GM12878 (cell line): ENCODE data around the gene ZG16B. TPM values are rescaled to one million over a fixed set of nuclear protein-coding genes. Genes with fewer than 3 reads are reported as not detected.
A peak's percentile ranks its signal among the peaks of the same experiment; 100 is the strongest.

Experiments
- ATAC-seq: fragments of 200-7000 bp; cut with Tn5 transposase; 3 replicates; pipeline ENCODE4 v1.9.1; 2020; ENCODE audit warnings: mild to moderate bottlenecking, moderate library complexity
- BruUV-seq: library from RNA; stranded (reverse); fragments of 400-500 nt; replicated peaks from 2 replicates; lab custom pipeline; 2021; lab: Mats Ljungman, UMichigan
- CTCF ChIA-PET: fragments of 300-600 bp; sonication (Branson Sonifier 250); formaldehyde crosslinking; extraction: SDS; loops from one replicate; lab custom pipeline; 2021; ENCODE audit warnings: inconsistent platforms; lab: Yijun Ruan, JAX
- POLR2A ChIA-PET: fragments of 350-600 bp; formaldehyde crosslinking; extraction: SDS; loops from one replicate; lab custom pipeline; 2021; ENCODE audit warnings: inconsistent platforms; lab: Charles Lee
- RAD21 ChIA-PET: fragments of 300-600 bp; sonication (Branson Sonifier 250); formaldehyde crosslinking; loops from one replicate; lab custom pipeline; 2023; ENCODE audit warnings: antibody characterized with exemption; ENCODE audit not compliant: unreplicated experiment; lab: Charles Lee
- SMC1A ChIA-PET: fragments of 300-600 bp; sonication (Branson Sonifier 250); formaldehyde crosslinking; loops from one replicate; lab custom pipeline; 2023; ENCODE audit not compliant: unreplicated experiment, uncharacterized antibody; lab: Charles Lee
- DNase-seq: peaks from one replicate; pipeline ENCODE4 v3.0.0-alpha.2; 2011; ENCODE audit warnings: low read depth, low spot score
- FAIRE-seq: peaks from 3 replicates; lab custom pipeline; 2011; peaks lifted over from hg19 to GRCh38; lab: Jason Lieb, UNC
- H2AFZ ChIP-seq: 2 replicates; pipeline ENCODE4 v1.6.0; 2011; ENCODE audit warnings: low read depth, low read length, control low read depth; ENCODE audit not compliant: control insufficient read depth
- H3K27ac ChIP-seq: 2 replicates; pipeline ENCODE4 v1.5.1; 2011; ENCODE audit warnings: control low read depth; ENCODE audit not compliant: control insufficient read depth, insufficient read depth
- H3K27me3 ChIP-seq, 2 experiments: replicated peaks in 1 of 2; 2 replicates each; pipeline versions ENCODE4 v1.6.0 to v1.6.1; 2011; ENCODE audit warnings: low read length in 1 of 2; ENCODE audit not compliant: control insufficient read depth in 2 of 2, insufficient read depth in 2 of 2
- H3K36me3 ChIP-seq, 2 experiments: 2 replicates each; pipeline ENCODE4 v1.5.1; 2011; ENCODE audit warnings: low read length in 1 of 2; ENCODE audit not compliant: control insufficient read depth in 2 of 2, insufficient read depth in 2 of 2
- H3K4me1 ChIP-seq: 2 replicates; pipeline ENCODE4 v1.6.1; 2011; ENCODE audit warnings: mild to moderate bottlenecking, low read length, moderate library complexity, mixed read lengths; ENCODE audit not compliant: control insufficient read depth, insufficient read depth
- H3K4me2 ChIP-seq: 2 replicates; pipeline ENCODE4 v1.6.0; 2011; ENCODE audit warnings: control low read depth; ENCODE audit not compliant: control insufficient read depth, insufficient read depth
- H3K4me3 ChIP-seq: fragments of 200-600 bp; sonication (generic); 2 replicates; pipeline ENCODE4 v1.5.1; 2016
- H3K79me2 ChIP-seq: 2 replicates; pipeline ENCODE4 v1.6.0; 2011; ENCODE audit warnings: low read length; ENCODE audit not compliant: control insufficient read depth, insufficient read depth
- H3K9ac ChIP-seq: 2 replicates; pipeline ENCODE4 v1.8.0; 2011; ENCODE audit warnings: low read length, control low read depth, mixed read lengths; ENCODE audit not compliant: control insufficient read depth, insufficient read depth
- H3K9me3 ChIP-seq: replicated peaks from 3 replicates; pipeline ENCODE4 v1.5.1; 2011; ENCODE audit warnings: mild to moderate bottlenecking, low read length; ENCODE audit not compliant: control insufficient read depth, insufficient read depth
- H4K20me1 ChIP-seq: 2 replicates; pipeline ENCODE4 v1.6.0; 2011; ENCODE audit not compliant: control insufficient read depth, insufficient read depth
- BHLHE40 ChIP-seq, 2 experiments: fragments of 450-650 bp in 1 of 2; IDR thresholded peaks; 2 replicates each; pipeline ENCODE4 v1.6.1; 2011 to 2017; ENCODE audit warnings: low read depth in 2 of 2, borderline replicate concordance in 1 of 2, improper control_type of control experiment in 1 of 2, low read length in 1 of 2, mild to moderate bottlenecking in 1 of 2
- CHD1 ChIP-seq: IDR thresholded peaks from 2 replicates; pipeline ENCODE4 v1.6.1; 2012; ENCODE audit warnings: low read depth, low read length, improper control_type of control experiment
- CHD4 ChIP-seq: fragments of 200-600 bp; sonication (generic); IDR thresholded peaks from 2 replicates; pipeline ENCODE4 v1.6.1; 2016; ENCODE audit warnings: mild to moderate bottlenecking
- EGR1 ChIP-seq, 2 experiments: IDR thresholded peaks; 1 replicate in 1 of 2; 2 replicates in 1 of 2; pipeline ENCODE4 v1.6.1; 2011 to 2012; ENCODE audit warnings: low read depth in 2 of 2, low read length in 2 of 2, borderline replicate concordance in 1 of 2, mild to moderate bottlenecking in 1 of 2, moderate library complexity in 1 of 2
- FOS ChIP-seq: IDR thresholded peaks from 3 replicates; pipeline ENCODE4 v1.6.1; 2011; ENCODE audit warnings: borderline replicate concordance; ENCODE audit not compliant: insufficient read length; ENCODE audit errors: extremely low read depth
- FOXK2 ChIP-seq: fragments of 450-650 bp; IDR thresholded peaks from 2 replicates; pipeline ENCODE4 v1.6.1; 2017; ENCODE audit warnings: mild to moderate bottlenecking, moderate library complexity
- GABPA ChIP-seq: IDR thresholded peaks from 2 replicates; pipeline ENCODE4 v1.6.1; 2014; ENCODE audit warnings: antibody characterized with exemption, low read depth, mild to moderate bottlenecking, inconsistent platforms
- HDAC2 ChIP-seq: fragments of 200-600 bp; sonication (generic); IDR thresholded peaks from 2 replicates; pipeline ENCODE4 v1.6.1; 2017
- PAX5 ChIP-seq: IDR thresholded peaks from 2 replicates; pipeline ENCODE4 v1.6.1; 2011; ENCODE audit warnings: low read depth, low read length, borderline replicate concordance
- STAT1 ChIP-seq: fragments of 450-650 bp; conservative IDR thresholded peaks from 2 replicates; pipeline ENCODE4 v1.6.1; 2014; ENCODE audit warnings: antibody characterized with exemption, mild to moderate bottlenecking
- TBL1XR1 ChIP-seq: IDR thresholded peaks from 2 replicates; pipeline ENCODE4 v1.6.1; 2012; ENCODE audit warnings: low read depth, low read length, improper control_type of control experiment
- TCF12 ChIP-seq: IDR thresholded peaks from 2 replicates; pipeline ENCODE4 v1.6.1; 2011; ENCODE audit warnings: low read depth, mild to moderate bottlenecking, low read length
- ZZZ3 ChIP-seq: IDR thresholded peaks from 2 replicates; pipeline ENCODE4 v1.6.1; 2011; ENCODE audit warnings: low read depth; ENCODE audit not compliant: control insufficient read depth, insufficient read length
- WGBS: methylation state at CpG from one replicate; pipeline ENCODE4 v1.1.6; 2016; ENCODE audit warnings: low lambda C conversion rate; ENCODE audit not compliant: insufficient replicate concordance, insufficient coverage; ENCODE audit errors: missing lambda C conversion rate; 5-methylcytosine and 5-hydroxymethylcytosine counted together
- in situ Hi-C: fragments of 300-500 bp; cut with MboI; formaldehyde crosslinking; loops from 9 replicates; pipeline ENCODE4 v1.14.3; 2018; ENCODE audit warnings: mixed read lengths
- intact Hi-C: fragments of 100-400 bp; cut with micrococcal nuclease; formaldehyde crosslinking; loops from one replicate; pipeline ENCODE4 v1.14.2; 2022; ENCODE audit not compliant: unreplicated experiment
- polyA plus RNA-seq, 11 experiments: library from polyadenylated mRNA; depleted of rRNA in 4 of 11; unstranded in 6 of 11; stranded (reverse) in 5 of 11; fragments of >200 nt; fragmentation: Nextera tagmentation in 4 of 11; fragmentation: Illumina TruSeq in 1 of 11; extraction: Ambion mirVana in 4 of 11; extraction: Trizol in 1 of 11; gene quantifications; 1 replicate in 1 of 11; 2 replicates in 10 of 11; pipeline versions ENCODE4 v1.2.1 to v1.2.3, GENCODE V29; 2011 to 2016; ENCODE audit warnings: inconsistent platforms in 2 of 11, missing spikeins in 2 of 11, low read depth in 1 of 11
- total RNA-seq, 4 experiments: library from RNA; depleted of rRNA in 3 of 4; stranded (reverse); fragments of >200 nt in 3 of 4; fragmentation: Illumina TruSeq in 1 of 4; extraction: Trizol in 1 of 4; gene quantifications; 2 replicates each; pipeline versions ENCODE4 v1.2.1 to v1.2.3, GENCODE V29; 2013 to 2021
- TF ChIP-seq, protein P1 (sequence below): fragments of 450-650 bp; IDR thresholded peaks from 2 replicates; pipeline ENCODE4 v1.6.1; 2018; ENCODE audit warnings: borderline replicate concordance, mild to moderate bottlenecking; ENCODE audit not compliant: partially characterized antibody

ZG16B gene
- total and polyA plus RNA-seq, 10 of the 15 experiments (the other 5 are each of a cell fraction or from before 2014, with no cell fraction given): 1.00 to 11.6 (median 5.8) TPM

DNA sequence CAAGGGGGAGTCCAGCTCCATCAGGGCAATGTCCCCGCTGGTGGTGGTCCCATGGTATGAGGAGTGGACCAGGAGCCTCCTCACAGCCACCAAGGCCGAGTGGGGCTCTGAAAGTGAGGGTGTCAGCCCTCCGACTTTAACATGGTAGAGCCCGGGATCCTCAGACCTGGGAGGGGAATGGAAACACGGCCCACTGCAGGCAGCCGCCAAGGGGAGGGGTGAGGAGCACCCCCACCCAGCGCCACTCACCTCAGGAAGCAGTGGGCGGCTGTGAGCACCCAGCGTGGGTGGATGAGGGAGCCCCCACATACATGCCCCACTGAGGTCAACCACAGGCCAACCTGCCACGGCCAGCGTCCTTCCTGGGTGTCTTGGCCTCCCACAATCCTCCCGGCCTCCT, 10.8 kb downstream of the ZG16B start:
- CTCF ChIA-PET: interaction anchor here (3.1 kb wide), 1 partner anchor 27 kb away, joined by 22 read pairs; no protein-coding TSS in a partner anchor
- SMC1A ChIA-PET: no interaction called here
- H3K27me3 ChIP-seq: no peaks in the 10 kb centered on the region
- no peak for ATAC-seq
- no peak for TF ChIP-seq HDAC2
- peaks cover 3% of the 10 kb centered on the region; the same call in 1 of the 3 replicates for H3K9me3 ChIP-seq
- intact Hi-C loops (no loop called here), in situ Hi-C loops (no loop called here)
- peaks cover 9% of the 10 kb centered on the region; the same call in 1 of the 2 replicates for H3K4me1 ChIP-seq
- POLR2A ChIA-PET: no interaction called here
- no peak overlapping the region for H2AFZ ChIP-seq
- BruUV-seq: no TSS peak
- H4K20me1 ChIP-seq: no peaks in the 10 kb centered on the region
- no peak for DNase-seq
- no peak for FAIRE-seq
- no peak overlapping the region for H3K9ac ChIP-seq
- H3K4me2 ChIP-seq: no peak overlapping the region
- no peak overlapping the region for H3K4me3 ChIP-seq
- no peaks in the 10 kb centered on the region for H3K36me3 ChIP-seq
- WGBS: 45% methylated on average over 12 of the region's 12 CpGs
- H3K27ac ChIP-seq: no peak overlapping the region
- no peaks in the 10 kb centered on the region for H3K79me2 ChIP-seq
- RAD21 ChIA-PET: interaction anchor here (3.1 kb wide), 1 partner anchor 27 kb away, joined by 26 read pairs; no protein-coding TSS in a partner anchor

DNA sequence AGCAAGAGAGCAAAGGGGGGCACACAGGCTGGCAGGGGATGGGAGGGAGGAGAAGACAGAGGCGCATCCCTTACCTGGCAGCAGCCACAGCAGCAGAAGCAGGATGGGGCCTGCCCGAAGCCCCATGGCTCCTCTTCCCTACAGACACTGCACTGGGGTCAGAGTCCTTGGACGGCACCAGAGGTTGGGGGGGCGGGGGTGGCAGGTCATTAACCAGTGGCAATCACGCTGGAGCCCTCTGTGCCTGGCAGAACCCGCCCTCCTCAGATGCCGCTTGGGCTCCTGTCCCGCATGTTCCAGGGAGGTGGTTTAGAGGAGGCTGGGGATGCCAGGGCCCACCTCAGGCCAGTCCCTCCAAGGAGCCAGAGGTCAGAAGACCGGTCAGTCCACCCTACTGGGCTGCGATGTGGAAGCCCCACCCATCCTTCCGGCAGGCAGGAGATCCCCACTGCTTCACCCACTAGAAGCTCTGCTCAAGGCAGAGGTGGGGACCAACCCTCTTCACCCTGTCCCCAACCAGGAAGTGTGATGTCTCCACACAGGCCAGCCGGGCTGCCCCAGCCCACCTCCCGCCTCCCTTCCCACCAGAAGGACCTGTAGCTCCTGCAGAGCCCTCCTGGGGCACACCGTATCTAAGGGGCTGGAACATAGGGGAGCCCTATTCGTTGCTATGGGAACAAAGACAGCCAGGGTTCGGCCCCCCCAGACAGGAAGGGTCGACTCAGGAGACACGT, 11.7 kb downstream of the ZG16B start:
- ATAC-seq (no peak), DNase-seq (no peak)

More for the DNA sequence above, 11.7 kb downstream of the ZG16B start:
- ChIA-PET CTCF (no interaction called here), POLR2A (no interaction called here), RAD21 (interaction anchor here (1.9 kb wide), 1 partner anchor 27 kb away, joined by 4 read pairs; no protein-coding TSS in a partner anchor), SMC1A (no interaction called here)
- 70% methylated on average over 18 of the region's 18 CpGs for WGBS
- Histone ChIP-seq H3K4me2 (peak overlapping the region; percentile 84), H3K4me3 (peak overlapping the region; percentile 45; the same call in 1 of the 2 replicates), H3K9me3 (peaks cover 3% of the 10 kb centered on the region; the same call in 1 of the 3 replicates), H3K79me2 (no peaks in the 10 kb centered on the region), H3K27me3 (no peaks in the 10 kb centered on the region), H4K20me1 (no peaks in the 10 kb centered on the region), H3K27ac (no peak overlapping the region), H3K36me3 (no peaks in the 10 kb centered on the region), H3K9ac (peak overlapping the region; percentile 44), H3K4me1 (peaks cover 9% of the 10 kb centered on the region; the same call in 1 of the 2 replicates), H2AFZ (peak overlapping the region; percentile 83)
- no peak for FAIRE-seq
- intact Hi-C loops: no loop called here
- no peak for TF ChIP-seq TBL1XR1
- no peak for TF ChIP-seq CHD1
- no peak for TF ChIP-seq PAX5
- no peak for TF ChIP-seq BHLHE40 (IDR thresholded peaks at IDR 0.05; ENCODE audit: borderline replicate concordance in 1 of 2, low read depth in 2 of 2, low read length in 1 of 2)
- TF ChIP-seq, protein P1, sequence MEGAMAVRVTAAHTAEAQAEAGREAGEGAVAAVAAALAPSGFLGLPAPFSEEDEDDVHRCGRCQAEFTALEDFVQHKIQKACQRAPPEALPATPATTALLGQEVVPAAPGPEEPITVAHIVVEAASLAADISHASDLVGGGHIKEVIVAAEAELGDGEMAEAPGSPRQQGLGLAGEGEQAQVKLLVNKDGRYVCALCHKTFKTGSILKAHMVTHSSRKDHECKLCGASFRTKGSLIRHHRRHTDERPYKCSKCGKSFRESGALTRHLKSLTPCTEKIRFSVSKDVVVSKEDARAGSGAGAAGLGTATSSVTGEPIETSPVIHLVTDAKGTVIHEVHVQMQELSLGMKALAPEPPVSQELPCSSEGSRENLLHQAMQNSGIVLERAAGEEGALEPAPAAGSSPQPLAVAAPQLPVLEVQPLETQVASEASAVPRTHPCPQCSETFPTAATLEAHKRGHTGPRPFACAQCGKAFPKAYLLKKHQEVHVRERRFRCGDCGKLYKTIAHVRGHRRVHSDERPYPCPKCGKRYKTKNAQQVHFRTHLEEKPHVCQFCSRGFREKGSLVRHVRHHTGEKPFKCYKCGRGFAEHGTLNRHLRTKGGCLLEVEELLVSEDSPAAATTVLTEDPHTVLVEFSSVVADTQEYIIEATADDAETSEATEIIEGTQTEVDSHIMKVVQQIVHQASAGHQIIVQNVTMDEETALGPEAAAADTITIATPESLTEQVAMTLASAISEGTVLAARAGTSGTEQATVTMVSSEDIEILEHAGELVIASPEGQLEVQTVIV: no peak
- no peak for TF ChIP-seq TCF12
- TF ChIP-seq ZZZ3: no peak
- TF ChIP-seq FOS: no peak
- no peak for TF ChIP-seq STAT1
- TF ChIP-seq FOXK2: no peak
- no peak for TF ChIP-seq CHD4
- no peak for TF ChIP-seq GABPA
- TF ChIP-seq EGR1 (IDR thresholded peaks at IDR 0.05; ENCODE audit: borderline replicate concordance in 1 of 2, low read depth in 2 of 2, low read length in 2 of 2): no peak
- BruUV-seq: no TSS peak
- in situ Hi-C loops: no loop called here
